HEK293 (cell line): ENCODE results near the gene IMMP2L.
"Not testable (repeated sequence)": the region's sequence is repeated elsewhere in the genome, so short reads cannot be mapped to it uniquely, and the experiment has no call there.

ENCODE experiments used
- ZNF138 ChIP-seq: fragments of 450-650 bp; formaldehyde crosslinking; IDR thresholded peaks from 2 replicates; pipeline ENCODE4 v1.5.1; 2016; ENCODE audit warnings: missing biosample characterization, missing genetic modification characterization, borderline replicate concordance
- ZNF174 ChIP-seq: fragments of 450-650 bp; formaldehyde crosslinking; IDR thresholded peaks from 2 replicates; pipeline ENCODE4 v1.5.0; 2017; ENCODE audit warnings: missing biosample characterization, mild to moderate bottlenecking, missing genetic modification characterization

DNA sequence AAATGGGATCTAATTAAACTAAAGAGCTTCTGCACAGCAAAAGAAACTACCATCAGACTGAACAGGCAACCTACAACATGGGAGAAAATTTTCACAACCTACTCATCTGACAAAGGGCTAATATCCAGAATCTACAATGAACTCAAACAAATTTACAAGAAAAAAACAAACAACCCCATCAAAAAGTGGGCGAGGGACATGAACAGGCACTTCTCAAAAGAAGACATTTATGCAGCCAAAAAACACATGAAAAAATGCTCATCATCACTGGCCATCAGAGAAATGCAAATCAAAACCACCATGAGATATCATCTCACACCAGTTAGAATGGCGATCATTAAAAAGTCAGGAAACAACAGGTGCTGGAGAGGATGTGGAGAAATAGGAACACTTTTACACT lies 111.6 kb downstream of the IMMP2L start:
- TF ChIP-seq ZNF174 (tag by site-specific recombination); ZNF138: not testable (repeated sequence)
